Peyer's patch (tissue), 4 donors: ENCODE results near the gene LZIC. TPM values are rescaled to one million over a fixed set of nuclear protein-coding genes. Genes with fewer than 3 reads are reported as not detected.
A peak's percentile ranks its signal among the peaks of the same experiment; 100 is the strongest.

Experiments
- DNase-seq, 3 donors: peaks; one replicate each; pipeline ENCODE4 v3.0.0-alpha.2; 2017 to 2019
- H3K27ac ChIP-seq, 4 donors: fragments of 200-600 bp; sonication (generic); one replicate each; pipeline ENCODE4 v1.5.1; 2016 to 2019
- H3K27me3 ChIP-seq, 2 donors: fragments of 200-600 bp; sonication (generic); one replicate each; pipeline ENCODE4 v1.5.1; 2019
- H3K36me3 ChIP-seq, 3 donors: fragments of 200-600 bp; sonication (generic); one replicate each; pipeline ENCODE4 v1.5.1; 2016 to 2019
- H3K4me1 ChIP-seq, 4 donors: fragments of 200-600 bp; sonication (generic); one replicate each; pipeline ENCODE4 v1.5.1; 2016 to 2019
- H3K4me3 ChIP-seq, 4 donors: fragments of 200-600 bp; sonication (generic); 1 replicate in 3 of 4; 2 replicates in 1 of 4; pipeline ENCODE4 v1.5.1; 2016 to 2019; ENCODE audit warnings: mild to moderate bottlenecking in 1 of 4
- H3K9me3 ChIP-seq, 4 donors: fragments of 200-600 bp; sonication (generic); one replicate each; pipeline ENCODE4 v1.5.1; 2016 to 2019; ENCODE audit warnings: mild to moderate bottlenecking in 1 of 4
- CTCF ChIP-seq, 6 experiments: fragments of 450-650 bp in 4 of 6; fragments of 200-600 bp in 2 of 6; sonication (generic) in 1 of 6; IDR thresholded peaks; one replicate each; pipeline ENCODE4 v1.5.1; 2017 to 2019; ENCODE audit warnings: antibody characterized with exemption in 6 of 6, mild to moderate bottlenecking in 3 of 6, moderate library complexity in 1 of 6
- POLR2A ChIP-seq, 2 donors: fragments of 450-650 bp; IDR thresholded peaks; one replicate each; pipeline ENCODE4 v1.5.1; 2017; ENCODE audit warnings: antibody characterized with exemption in 2 of 2, mild to moderate bottlenecking in 2 of 2, moderate library complexity in 2 of 2
- total RNA-seq, 4 donors: library from RNA; depleted of rRNA; stranded (reverse); fragments of >200 nt; gene quantifications; one replicate each; pipeline ENCODE4 v1.1.0, GENCODE V29; 2016

LZIC gene
- total RNA-seq, 4 donors from 2014 or later: 20.2 to 38.8 (median 31.6) TPM

GRCh38 chr1:9910076-9910422 is 33.1 kb downstream of the LZIC start, which contains the start of gene CTNNBIP1:
Gene CTNNBIP1, minus strand, starts transcription at chr1:9910269. Its CDS starts 38,205 bp downstream, at chr1:9872064.
- no peaks in the 10 kb centered on the region for H3K27me3 ChIP-seq
- peak within 1 kb of the TSS; percentile 81 to 96 (median 88) for H3K4me3 ChIP-seq
- peak within 1 kb of the TSS; percentile 84 to 97 (median 91) for H3K27ac ChIP-seq
- no peaks in the 10 kb centered on the region for H3K9me3 ChIP-seq
- DNase-seq: no peak
- peaks cover 0 to 19% (median 5%) of the 10 kb centered on the region in 4 donors for H3K4me1 ChIP-seq
- no peaks in the 10 kb centered on the region for H3K36me3 ChIP-seq
- TF ChIP-seq POLR2A (IDR thresholded peaks at IDR 0.05) (peak in 1 of 2 donors; percentile 76), CTCF (IDR thresholded peaks at IDR 0.05) (no peak)

- peak overlapping the region; percentile 77 to 91 (median 82) for H3K27ac ChIP-seq
- TF ChIP-seq CTCF (IDR thresholded peaks at IDR 0.05) (no peak), POLR2A (IDR thresholded peaks at IDR 0.05) (no peak)
- H3K9me3 ChIP-seq: no peaks in the 10 kb centered on the region
- no peaks in the 10 kb centered on the region for H3K27me3 ChIP-seq
- H3K4me1 ChIP-seq: peaks cover 0 to 19% (median 5%) of the 10 kb centered on the region in 4 donors
- peak; percentile 31 to 65 (median 55) for DNase-seq
- H3K36me3 ChIP-seq: no peaks in the 10 kb centered on the region
- H3K4me3 ChIP-seq: peak overlapping the region; percentile 81 to 96 (median 88)
Observed at GRCh38 chr1:9909234-9910046, 33.8 kb downstream of the LZIC start.

GRCh38 chr1:9908871-9909233 is 34.3 kb downstream of the LZIC start:
- Histone ChIP-seq H3K27ac (peak overlapping the region in 3 of 4 donors; percentile 77 to 84 (median 80)), H3K9me3 (no peaks in the 10 kb centered on the region), H3K4me1 (peaks cover 0 to 19% (median 5%) of the 10 kb centered on the region in 4 donors), H3K27me3 (no peaks in the 10 kb centered on the region), H3K36me3 (no peaks in the 10 kb centered on the region), H3K4me3 (peak overlapping the region in 2 of 4 donors; percentile 95 to 96)
- no peak for DNase-seq
- no peak for TF ChIP-seq CTCF (IDR thresholded peaks at IDR 0.05)
- TF ChIP-seq POLR2A (IDR thresholded peaks at IDR 0.05): peak in 1 of 2 donors; percentile 43

- H3K36me3 ChIP-seq: no peaks in the 10 kb centered on the region
- DNase-seq: peak in 1 of 3 donors; percentile 5
- H3K4me3 ChIP-seq: no peak overlapping the region
- peaks cover 0 to 19% (median 5%) of the 10 kb centered on the region in 4 donors for H3K4me1 ChIP-seq
- no peaks in the 10 kb centered on the region for H3K27me3 ChIP-seq
- no peaks in the 10 kb centered on the region for H3K9me3 ChIP-seq
- TF ChIP-seq CTCF (IDR thresholded peaks at IDR 0.05) (no peak), POLR2A (IDR thresholded peaks at IDR 0.05) (no peak)
- H3K27ac ChIP-seq: no peak overlapping the region
Observed at GRCh38 chr1:9907441-9907840, 35.8 kb downstream of the LZIC start.

- DNase-seq: no peak
- H3K36me3 ChIP-seq: no peaks in the 10 kb centered on the region
- TF ChIP-seq POLR2A (IDR thresholded peaks at IDR 0.05) (no peak), CTCF (IDR thresholded peaks at IDR 0.05) (no peak)
- peaks cover 0 to 24% (median 5%) of the 10 kb centered on the region in 4 donors for H3K4me1 ChIP-seq
- H3K27ac ChIP-seq: no peak overlapping the region
- H3K9me3 ChIP-seq: no peaks in the 10 kb centered on the region
- H3K27me3 ChIP-seq: no peaks in the 10 kb centered on the region
- no peak overlapping the region for H3K4me3 ChIP-seq
Observed at GRCh38 chr1:9906466-9906865, 36.7 kb downstream of the LZIC start.
